D341Med (cell line): Measurements from ENCODE around the gene TVP23A.
"Not testable (repeated sequence)": the region's sequence is repeated elsewhere in the genome, so short reads cannot be mapped to it uniquely, and the experiment has no call there.

ENCODE experiments used
- DNase-seq: peaks from one replicate; pipeline ENCODE4 v3.0.0; 2012; ENCODE audit warnings: low spot score

Gene TVP23A

DNA sequence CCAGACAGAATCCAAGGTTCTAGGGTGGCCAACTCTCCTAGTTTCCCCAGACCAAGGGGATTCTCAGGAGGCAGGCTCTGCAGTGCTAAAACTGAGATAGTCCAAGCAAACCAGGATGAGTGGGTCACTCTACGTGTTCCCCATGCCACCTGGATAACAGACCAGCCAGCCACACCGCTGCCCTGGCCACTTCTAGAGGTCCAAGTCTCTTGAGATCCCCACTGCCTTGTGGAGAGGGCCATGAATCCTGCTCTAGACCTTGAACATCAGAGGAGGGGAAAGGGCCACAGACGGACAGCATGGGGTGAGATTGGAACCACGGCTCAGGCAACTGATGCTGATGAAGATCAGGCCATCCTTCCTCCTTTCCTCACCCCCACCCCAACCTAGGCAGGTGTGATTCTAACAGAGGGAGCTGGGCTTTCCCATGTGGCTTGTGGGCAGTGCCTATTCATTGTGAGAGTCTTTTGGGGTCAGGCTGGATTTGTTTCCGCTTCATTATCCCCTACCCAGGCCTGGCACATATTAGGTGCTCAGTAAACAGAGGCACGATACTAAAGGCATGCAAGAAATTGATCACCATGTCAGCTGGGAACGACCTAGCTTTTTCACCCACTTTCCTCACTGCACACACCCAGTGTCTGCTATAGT is 16.8 kb upstream of the TVP23A start:
- no peak for DNase-seq

DNA sequence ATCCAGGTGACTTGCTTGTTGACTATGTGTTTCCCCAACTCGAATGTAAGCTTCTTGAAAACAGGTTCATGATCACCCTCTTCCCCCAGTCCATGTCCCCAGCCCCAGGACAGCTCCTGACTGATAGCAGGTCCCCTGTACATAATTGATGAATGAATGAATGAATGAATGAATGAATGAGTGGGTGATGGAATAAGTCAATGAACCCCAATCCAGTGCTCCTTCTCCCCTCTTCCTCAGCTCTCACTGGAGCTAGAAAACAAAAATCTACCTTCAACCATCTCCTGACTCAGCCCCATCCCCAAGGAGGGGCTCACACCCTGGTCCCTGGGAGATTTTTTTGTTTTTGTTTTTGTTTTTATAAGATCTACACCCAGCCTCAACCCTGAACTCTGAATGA is 16.2 kb upstream of the TVP23A start:
- DNase-seq = no peak

DNA sequence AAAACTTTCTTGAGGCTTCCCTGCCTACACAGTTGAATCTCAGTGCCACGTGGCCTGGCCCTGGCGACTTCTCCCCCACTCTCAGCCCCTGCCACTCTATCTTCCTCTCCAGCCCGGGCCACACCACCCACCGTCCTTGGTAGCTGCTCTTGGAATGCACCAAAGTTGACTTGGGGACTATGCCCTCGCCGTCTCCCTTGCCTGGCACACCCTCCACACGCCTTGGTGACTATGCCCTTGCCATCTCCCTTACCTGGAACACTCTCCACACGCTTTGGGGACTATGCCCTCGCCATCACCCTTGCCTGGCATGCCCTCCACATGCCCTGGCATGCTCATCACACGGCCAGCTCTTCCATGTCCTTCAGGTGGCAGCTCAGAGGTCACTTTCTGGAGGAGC is 15.5 kb upstream of the TVP23A start:
- DNase-seq = no peak

DNA sequence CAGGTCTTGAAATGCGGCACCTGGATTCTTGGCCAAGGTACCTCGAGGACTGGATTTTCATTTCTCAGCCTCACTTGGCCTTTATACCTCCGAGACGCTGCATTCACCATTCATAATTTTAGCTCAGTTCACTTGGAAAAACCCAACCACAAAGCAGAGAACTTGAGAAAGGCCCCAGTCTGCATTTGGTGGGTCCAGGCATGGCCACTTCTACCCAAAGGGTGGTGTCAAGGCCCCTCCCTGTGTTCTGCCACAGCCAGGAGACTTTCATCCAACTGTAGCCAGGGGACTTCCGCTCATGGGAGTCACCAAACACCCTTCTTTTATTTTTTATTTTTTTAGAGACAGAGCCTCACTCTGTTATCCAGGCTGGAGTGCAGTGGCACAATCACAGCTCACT is 14.7 kb upstream of the TVP23A start:
- DNase-seq = no peak

DNA sequence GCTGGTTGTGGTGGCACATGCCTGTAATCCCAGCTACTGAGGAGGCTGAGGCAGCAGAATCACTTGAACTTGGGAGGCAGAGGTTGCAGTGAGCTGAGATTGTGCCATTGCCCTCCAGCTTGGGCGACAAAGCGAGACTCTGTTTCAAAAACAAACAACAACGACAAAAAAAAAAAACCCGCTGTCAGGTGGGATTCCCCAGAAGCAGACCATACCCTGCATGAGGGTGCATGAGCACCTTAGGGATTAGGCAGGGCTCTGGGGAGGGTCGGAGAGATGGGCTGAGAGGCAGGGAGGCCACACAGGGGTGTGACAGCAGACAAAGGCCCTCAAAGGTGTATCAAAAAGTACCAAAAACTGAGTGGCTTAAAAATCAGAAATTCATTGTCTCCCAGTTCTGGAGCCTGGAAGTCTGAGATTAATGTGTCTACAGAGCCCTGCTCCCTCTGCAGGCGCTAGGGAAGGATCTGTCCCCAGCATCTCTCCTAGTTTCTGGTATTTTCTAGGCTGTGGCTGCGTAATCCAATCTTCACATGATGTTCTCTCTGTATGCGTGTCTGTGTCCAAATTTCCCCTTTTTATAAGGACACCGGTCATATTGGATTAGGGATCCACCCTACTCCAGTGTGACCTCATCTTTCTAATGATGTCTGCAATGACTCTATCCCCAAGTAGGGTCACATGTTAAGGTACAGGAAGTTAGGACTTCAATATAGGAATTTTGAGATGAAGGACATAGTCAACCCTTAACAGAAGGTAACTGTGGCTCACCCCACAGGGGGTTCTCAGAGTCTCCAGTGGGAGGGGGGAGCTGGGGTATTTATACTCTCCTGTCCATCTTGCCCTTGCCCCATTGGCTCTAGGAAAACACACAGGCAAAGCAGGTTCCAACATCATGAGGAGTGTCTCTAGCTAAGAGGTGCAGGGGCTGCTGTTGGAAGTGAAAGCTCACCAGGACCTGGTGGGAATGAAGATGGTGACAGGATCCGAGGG is 13.6 kb upstream of the TVP23A start:
- no peak for DNase-seq

DNA sequence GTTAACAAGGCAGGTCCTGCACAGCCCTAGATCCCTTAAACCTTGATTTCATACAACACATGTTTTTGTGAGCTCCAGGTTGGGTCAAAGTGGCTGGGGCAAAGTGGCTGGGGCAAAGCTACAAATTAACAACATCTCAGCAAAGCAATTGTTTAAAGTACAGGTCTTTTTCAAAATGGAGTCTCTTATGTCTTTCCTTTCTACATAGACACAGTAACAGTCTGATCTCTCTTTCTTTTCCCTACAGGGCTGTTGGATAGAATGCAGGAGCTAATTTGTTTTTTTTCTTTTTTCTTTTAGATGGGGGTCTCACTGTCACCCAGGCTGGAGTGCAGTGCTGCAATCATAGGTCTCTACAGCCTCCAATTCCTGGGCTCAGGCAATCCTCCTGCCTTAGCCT is 11.6 kb upstream of the TVP23A start:
- not testable (repeated sequence) for DNase-seq

DNA sequence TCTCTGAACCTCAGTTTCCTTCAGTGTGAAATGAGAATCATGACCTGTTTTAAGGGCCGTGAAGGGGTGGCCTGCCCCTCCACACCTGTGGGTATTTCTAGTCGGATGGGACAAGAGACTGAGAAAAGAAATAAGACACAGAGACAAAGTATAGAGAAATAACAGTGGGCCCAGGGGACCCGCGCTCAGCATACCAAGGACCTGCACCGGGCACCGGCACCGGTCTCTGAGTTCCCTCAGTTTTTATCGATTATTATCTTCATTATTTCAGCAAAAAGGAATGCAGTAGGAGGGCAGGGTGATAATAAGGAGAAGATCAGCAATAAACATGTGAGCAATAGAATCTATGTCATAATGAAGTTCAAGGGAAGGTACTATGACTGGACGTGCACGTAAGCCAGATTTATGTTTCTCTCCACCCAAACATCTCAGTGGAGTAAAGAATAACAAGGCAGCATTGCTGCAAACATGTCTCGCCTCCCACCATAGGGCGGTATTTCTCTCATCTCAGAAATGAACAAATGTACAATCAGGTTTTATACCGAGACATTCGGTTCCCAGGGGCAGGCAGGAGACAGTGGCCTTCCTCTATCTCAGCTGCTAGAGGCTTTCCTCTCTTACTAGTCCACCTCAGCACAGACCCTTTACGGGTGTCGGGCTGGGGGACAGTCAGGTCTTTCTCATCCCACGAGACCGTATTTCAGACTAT is 10.9 kb upstream of the TVP23A start:
- not testable (repeated sequence) for DNase-seq

DNA sequence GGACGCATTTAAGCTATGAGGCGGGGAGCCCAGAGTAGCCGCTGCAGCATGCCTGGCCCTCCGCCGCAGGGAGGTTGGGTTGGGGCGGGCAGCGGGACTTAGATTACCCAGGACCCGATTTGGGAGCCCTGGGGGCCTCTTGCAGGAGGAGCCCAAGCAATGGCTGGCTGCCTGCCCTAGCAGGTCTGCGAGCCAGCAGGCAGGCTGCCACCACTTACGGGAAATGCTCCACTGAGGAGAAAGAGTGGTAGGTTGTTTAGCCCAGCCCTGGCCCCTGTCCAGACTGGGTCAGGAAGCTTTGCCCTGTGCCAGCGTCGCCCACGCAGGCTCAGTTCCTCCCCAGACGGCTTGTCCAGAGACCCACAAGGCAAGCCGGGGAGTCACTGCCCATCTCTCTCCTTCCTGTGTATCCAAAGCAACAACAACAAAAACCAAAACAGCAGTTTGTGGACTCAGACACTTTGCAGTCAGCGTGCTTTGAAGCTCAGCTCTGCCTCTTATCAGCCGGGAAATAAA is 10.3 kb upstream of the TVP23A start:
- DNase-seq = peak; percentile 44

DNA sequence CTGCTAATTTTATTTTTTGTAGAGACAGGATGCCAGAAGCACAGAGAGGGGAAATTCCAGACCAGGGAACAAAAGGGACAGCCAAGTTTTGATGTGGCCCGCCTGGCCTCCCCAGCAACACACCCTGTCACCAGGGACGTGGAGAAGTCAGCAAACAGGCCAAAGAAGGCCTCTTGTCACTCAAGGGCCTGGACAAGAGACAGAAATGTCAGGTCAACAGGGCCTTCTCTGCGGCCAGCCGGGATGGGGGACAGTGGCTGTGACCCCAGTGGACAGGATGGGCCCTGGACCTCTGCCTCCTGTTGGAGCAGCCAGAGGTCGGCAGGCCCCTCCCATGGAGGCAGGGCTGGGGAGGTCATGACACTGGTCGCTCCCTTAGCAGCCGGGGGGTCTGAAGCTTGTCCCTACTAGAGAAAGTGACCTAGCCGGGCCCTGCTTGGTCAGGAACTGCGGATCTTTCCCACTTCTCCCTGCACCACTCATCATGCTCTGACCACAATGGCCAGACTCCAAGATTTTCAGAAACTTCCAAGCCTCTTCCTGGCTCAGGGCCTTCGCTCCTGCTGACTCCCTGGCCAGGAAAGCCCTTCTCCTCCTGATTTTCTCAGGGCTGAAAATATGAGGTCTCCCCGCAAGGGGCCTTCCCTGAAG is 9.2 kb upstream of the TVP23A start:
- DNase-seq = no peak

DNA sequence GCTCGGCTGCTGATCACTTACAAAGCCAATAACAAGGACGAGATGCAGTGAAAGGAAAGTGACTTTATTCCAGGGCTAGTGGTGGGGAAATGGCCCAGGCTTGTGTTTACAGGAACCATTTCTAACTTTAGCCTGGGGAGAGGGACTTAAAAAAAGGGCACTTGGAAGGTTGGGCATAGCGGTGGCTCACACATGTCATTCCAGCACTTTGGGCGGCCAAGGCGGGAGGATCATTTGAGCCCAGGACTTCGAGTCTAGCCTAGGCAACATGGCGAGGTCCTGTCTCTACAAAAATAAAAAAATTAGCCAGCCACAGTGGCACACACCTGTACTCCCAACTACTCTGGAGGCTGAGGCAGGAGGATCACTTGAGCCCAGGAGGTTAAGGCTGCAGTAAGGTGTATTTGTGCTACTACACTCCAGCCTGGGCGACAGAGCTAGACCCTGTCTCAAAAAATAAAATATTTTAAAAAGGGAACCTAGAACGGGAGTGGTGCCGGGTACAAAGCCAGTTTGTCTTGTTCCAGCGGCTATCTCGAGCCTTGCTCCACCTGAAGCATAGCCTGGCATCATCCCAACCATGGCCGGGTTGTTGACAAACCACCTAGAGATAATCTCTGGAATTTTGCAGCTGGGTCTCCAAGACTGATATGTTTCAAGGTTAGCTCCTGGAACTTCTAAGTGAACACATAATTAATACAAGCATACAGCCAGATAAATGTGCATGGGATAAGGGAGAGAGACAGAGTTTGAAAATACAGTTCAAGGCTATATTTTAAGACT is 5.7 kb upstream of the TVP23A start:
- no peak for DNase-seq

DNA sequence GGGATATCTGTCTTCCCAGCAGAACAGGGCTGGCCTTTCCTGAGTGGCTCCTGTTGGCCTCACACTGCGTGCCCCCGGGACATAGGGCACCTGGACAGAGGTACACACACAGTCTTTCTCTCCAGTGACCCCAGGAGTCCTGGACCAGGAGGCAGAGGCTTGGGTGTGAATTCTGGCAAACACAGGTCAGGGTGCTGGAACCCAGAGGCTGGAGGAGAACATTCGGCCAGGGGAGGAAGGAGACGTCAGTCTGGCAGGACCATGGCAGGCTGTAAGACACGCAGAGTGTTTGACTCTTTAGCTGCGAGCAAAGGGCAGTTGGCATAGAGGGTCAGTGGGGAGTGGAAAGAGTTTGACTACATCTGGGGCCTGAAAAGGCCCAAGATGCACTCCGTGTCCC is 4.1 kb upstream of the TVP23A start:
- no peak for DNase-seq

DNA sequence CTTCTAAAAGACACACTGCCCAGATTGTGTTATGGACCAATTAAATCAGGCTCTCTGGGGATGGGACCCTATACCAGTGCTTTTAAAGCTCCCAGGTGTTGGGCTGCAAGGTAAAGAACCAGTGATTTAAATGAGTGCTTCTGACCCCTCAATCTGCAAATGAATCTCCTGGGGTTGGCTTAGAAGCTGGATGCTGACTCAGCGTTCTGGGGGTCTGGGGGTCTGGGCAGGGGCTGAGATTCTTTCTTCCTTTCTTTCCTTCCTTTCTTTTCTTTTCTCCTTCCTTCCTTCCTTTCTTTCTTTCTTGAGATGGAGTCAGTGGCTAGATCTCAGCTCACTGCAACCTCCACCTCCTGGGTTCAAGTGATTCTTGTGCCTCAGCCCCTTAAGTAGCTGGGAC is 2.0 kb upstream of the TVP23A start:
- DNase-seq = no peak

DNA sequence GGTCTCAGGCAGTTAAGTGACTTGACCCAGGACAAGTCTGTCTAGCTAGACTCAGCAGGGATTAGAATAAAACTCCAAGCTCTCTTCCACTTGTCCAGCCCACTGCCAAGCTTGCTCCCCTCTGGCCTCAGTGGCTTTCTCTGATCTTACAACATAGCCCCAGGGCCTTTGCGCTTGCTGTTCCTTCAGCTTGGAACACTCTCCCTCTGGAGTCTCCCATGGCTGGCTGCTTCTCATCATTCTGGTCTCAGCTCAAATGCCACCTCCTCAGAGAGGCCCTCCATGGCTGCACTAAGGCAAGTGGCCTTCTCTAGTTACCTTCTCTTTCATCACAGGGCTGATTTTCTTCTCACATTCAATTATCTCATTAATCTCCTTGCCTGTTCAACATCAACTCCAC is 1.1 kb downstream of the TVP23A start:
- no peak for DNase-seq

DNA sequence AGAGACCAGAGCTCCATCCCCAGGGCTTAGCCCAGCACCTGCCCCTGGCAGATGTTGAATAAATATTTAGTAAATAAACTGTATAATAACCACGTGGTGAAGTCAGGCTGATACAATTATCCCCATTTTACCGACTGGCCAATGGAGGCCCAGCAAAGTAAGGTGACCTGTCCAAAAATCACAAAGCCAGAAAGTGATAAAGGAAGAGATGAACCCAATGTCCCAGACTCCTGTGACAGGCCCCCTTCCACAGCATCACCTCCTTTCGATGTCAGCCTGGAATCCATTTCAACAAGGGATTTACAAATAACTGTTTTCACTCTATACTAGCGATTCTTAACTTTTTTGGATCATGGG is 5.5 kb downstream of the TVP23A start:
- no peak for DNase-seq

DNA sequence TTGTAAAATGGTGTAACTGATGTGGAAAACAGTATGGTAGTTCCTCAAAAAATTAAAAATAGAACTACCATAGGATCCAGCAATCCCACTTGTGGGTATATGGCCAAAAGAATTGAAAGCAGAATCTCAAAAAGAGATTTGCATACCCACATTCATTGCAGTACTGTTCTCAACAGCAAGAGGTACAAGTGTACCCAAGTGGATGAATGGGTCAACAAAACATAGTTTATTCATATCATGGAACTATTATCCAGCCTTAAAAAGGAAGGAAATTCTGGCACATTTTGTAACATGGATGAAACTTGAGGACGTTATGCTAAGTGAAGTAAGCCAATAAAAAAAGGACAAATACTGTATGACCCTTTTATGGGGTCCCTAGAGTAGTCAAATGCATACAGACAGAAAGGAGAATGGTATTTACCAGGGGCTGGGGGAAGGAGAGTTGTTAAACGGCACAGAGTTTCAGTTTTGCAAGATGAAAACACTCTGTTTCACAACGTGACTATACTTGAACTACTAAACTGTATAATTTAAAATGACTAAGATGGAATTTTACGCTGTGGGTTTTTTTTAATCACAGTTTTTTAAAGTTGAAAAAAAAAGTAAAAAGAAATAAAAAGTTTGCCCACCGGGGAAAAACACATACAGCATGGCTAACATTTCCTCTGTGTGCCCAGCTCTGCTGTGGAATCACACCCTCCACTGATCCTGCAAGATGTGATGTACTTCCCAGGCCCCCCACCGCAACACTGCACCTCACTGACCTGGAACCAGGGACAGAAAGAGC is 6.1 kb downstream of the TVP23A start:
- no peak for DNase-seq

DNA sequence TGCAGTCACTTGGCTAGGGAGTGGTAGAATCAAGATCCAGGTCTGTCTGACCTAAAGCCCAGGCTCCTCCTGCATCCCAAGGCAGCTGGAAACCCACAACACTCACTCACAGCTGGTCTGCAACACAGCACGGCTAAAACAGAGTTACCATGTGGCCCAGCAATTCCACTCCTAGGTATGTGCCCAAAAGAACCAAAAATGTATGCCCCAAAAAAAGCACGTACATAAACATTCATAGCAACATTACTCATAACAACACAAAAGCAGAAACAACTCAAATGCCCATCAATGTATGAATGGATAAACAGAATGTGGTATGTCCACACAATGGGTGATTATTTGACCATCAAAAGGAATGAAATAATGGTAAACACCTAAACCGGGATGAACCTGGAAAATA is 8.9 kb downstream of the TVP23A start:
- DNase-seq = no peak

DNA sequence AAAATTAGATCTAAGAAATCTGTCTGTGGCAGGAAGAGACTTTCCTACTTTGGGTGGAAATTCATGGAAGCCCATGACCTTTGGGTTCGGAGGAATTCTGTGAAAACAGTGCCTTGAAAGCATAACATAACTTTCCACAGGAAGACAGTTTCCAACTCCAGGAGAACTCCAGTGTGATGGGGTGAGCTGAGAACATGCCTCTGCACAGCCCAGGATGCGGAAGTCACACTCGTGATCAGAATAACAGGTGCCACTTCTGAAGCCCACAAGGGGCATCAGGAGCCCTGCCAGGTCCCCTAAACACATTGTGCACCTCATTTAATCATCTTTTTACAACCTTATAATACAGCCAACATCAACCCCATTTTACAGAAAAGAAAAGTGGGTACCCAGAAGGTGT is 9.7 kb downstream of the TVP23A start:
- DNase-seq = no peak

DNA sequence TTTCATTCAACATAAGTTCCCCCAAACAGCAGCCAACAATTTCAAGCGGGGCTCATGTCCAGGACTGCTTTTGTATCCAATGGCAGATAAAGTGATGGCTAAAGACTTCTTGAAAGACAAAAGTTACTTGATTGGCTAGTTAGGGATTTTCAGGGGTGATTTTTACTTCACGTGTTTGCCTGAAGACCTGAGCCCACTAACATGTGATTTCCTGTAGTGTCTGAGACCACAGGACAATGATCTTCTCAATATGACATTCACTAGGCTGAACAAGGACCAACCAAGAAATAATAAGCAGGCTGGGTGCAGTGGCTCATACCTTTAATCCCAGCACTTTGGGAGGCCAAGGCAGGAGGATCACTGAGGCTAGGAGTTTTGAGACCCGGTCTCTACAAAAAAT is 10.4 kb downstream of the TVP23A start:
- no peak for DNase-seq

DNA sequence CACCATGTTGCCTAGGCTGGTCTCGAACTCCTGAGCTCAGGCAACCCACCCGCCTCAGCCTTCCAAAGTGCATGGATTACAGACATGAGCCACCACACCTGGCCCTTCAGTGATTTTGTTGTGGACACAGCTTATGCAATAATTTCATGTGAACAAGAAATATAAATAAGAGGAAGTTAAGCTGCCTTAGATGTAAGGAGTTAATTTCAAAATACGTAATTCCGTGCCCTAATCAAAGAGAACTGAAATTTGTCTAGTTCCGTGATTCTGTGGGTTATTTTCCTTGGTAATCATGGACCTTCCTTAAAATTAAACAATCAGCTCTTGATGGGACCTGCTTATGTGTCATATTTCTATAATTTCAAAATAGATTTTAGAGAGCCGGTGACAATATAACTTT is 11.9 kb downstream of the TVP23A start:
- no peak for DNase-seq

DNA sequence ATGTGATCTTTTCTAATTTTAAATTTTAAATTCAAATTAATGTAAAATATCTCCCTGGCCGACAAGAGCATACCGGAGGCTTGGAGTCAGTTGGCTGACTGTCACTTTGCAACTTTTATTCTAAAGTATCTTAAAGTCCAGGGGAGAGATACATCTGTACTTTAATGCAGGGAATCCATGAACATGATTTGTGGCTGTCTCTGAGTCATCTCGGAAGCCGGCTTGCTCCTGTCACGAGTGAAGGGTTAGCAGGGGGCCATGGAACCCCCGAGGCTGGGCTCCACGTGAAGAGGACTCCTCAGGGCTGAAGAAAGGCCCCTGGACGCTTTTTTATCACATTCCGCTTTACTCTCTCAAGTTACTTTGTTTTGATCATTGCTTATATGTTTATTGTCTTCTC is 13.3 kb downstream of the TVP23A start:
- DNase-seq = no peak

DNA sequence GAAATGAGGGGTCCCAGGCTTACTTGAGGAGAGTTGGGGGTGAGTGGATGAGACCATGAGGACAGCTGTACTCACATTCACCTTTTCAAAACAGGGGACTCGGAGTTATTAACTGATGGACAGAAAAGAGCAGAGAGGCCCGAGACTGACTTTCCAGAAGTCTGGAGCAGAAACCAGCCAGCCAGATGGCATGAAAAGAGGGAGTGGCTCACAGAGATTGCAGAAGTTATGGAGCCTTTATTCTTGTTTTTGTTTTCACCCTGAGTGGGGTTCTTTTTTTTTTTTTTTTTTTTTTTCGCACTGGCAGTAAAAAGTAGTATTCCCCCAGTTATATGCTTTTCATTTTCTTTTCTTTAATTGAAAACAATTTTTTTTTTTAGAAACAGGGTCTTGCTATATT is 18.9 kb downstream of the TVP23A start:
- no peak for DNase-seq
